ENCODE data around the gene VAX1.

GRCh38 chr10:117132751-117133231 lies 5.3 kb downstream of the VAX1 start:
- no peak for TF ChIP-seq CTCF (conservative IDR thresholded peaks at IDR 0.05; ENCODE audit: low read length)
- TF ChIP-seq EZH2phosphoT487 (IDR thresholded peaks at IDR 0.05; ENCODE audit: borderline replicate concordance, low read depth, low read length), result no peak
